ENCODE data around the gene LMTK2. TPM values are rescaled to one million over a fixed set of nuclear protein-coding genes. Genes with fewer than 3 reads are reported as not detected.

Gene LMTK2
- total and polyA plus RNA-seq, 10 donors: 1.3 to 22.8 (median 18.6) TPM

GRCh38 chr7:98211221-98211675, 104.6 kb downstream of the LMTK2 start, which contains the start of gene BHLHA15:
BHLHA15 (plus strand) TSS chr7:98211439; CDS start chr7:98212310, 871 bp downstream.
- Histone ChIP-seq H3K27ac (peak within 1 kb of the TSS in 3 of 8 donors; percentile 33 to 59 (median 51)), H3K4me3 (peak within 1 kb of the TSS in 5 of 8 donors; percentile 3 to 65 (median 22)), H3K27me3 (replicated peaks in 1 of 7) (peaks cover 0 to 39% (median 17%) of the 10 kb centered on the region in 7 donors), H3K9me3 (no peaks in the 10 kb centered on the region), H3K36me3 (peaks cover 0 to 47% (median 18%) of the 10 kb centered on the region in 6 donors), H3K4me1 (peaks cover 0 to 29% (median 12%) of the 10 kb centered on the region in 6 donors)
- DNase-seq: peak; percentile 85
- TF ChIP-seq POLR2A (IDR thresholded peaks at IDR 0.05) (no peak), CTCF (IDR thresholded peaks at IDR 0.05 in 8 of 11, conservative IDR thresholded peaks at IDR 0.05 in 3 of 11) (no peak), POLR2AphosphoS5 (IDR thresholded peaks at IDR 0.05) (no peak)
- intact Hi-C loops (cut with DNase I; ENCODE audit: low total_unique reads): no loop called here
- WGBS, 5 donors: 1 to 7% (median 4%) methylated on average over 12 to 44 of the region's 45 CpGs; no CpG with 5 or more reads in 1 of the 5 donors

- H3K4me3 ChIP-seq: peak overlapping the region in 5 of 8 donors; percentile 3 to 65 (median 22)
Observed at GRCh38 chr7:98211676-98212531, 105.2 kb downstream of the LMTK2 start.

GRCh38 chr7:98212532-98213041, 105.9 kb downstream of the LMTK2 start:
- Histone ChIP-seq H3K4me3 (peak overlapping the region in 2 of 8 donors; percentile 43 to 65), H3K27ac (no peak overlapping the region), H3K36me3 (peaks cover 0 to 47% (median 19%) of the 10 kb centered on the region in 6 donors), H3K4me1 (peaks cover 0 to 29% (median 13%) of the 10 kb centered on the region in 6 donors), H3K9me3 (no peaks in the 10 kb centered on the region), H3K27me3 (replicated peaks in 1 of 7) (peaks cover 0 to 39% (median 17%) of the 10 kb centered on the region in 7 donors)
- TF ChIP-seq POLR2AphosphoS5 (IDR thresholded peaks at IDR 0.05): peak; percentile 5 to 69 (median 30)
- TF ChIP-seq POLR2A (IDR thresholded peaks at IDR 0.05): no peak
- WGBS, 5 donors: 86 to 95% (median 91%) methylated on average over 24 to 30 of the region's 30 CpGs
- DNase-seq: peak; percentile 76
- intact Hi-C loops (cut with DNase I; ENCODE audit: low total_unique reads): no loop called here

More at GRCh38 chr7:98211676-98212531, 105.2 kb downstream of the LMTK2 start:
- Histone ChIP-seq H3K27me3 (replicated peaks in 1 of 7) (peaks cover 0 to 39% (median 17%) of the 10 kb centered on the region in 7 donors), H3K4me1 (peaks cover 0 to 29% (median 12%) of the 10 kb centered on the region in 6 donors), H3K36me3 (peaks cover 0 to 47% (median 16%) of the 10 kb centered on the region in 6 donors), H3K9me3 (no peaks in the 10 kb centered on the region), H3K27ac (peak overlapping the region in 3 of 8 donors; percentile 33 to 59 (median 51))
- intact Hi-C loops (cut with DNase I; ENCODE audit: low total_unique reads): no loop called here
- DNase-seq: peak; percentile 77
- TF ChIP-seq POLR2AphosphoS5 (IDR thresholded peaks at IDR 0.05): no peak
- no peak for TF ChIP-seq CTCF (IDR thresholded peaks at IDR 0.05 in 8 of 11, conservative IDR thresholded peaks at IDR 0.05 in 3 of 11)
- TF ChIP-seq POLR2A (IDR thresholded peaks at IDR 0.05): no peak
- 82 to 87% (median 86%) methylated on average over 17 to 49 of the region's 49 CpGs for WGBS, 5 donors

- peak overlapping the region in 3 of 8 donors; percentile 22 to 59 (median 48) for H3K27ac ChIP-seq
- H3K9me3 ChIP-seq: no peaks in the 10 kb centered on the region
- peaks cover 0 to 48% (median 21%) of the 10 kb centered on the region in 6 donors for H3K36me3 ChIP-seq
- 74 to 91% (median 90%) methylated on average over 7 to 8 of the region's 8 CpGs for WGBS, 5 donors
- H3K4me3 ChIP-seq: peak overlapping the region in 2 of 8 donors; percentile 43 to 65
- peak; percentile 72 for DNase-seq
- intact Hi-C loops (cut with DNase I; ENCODE audit: low total_unique reads): no loop called here
- peaks cover 0 to 39% (median 17%) of the 10 kb centered on the region in 7 donors for H3K27me3 ChIP-seq (replicated peaks in 1 of 7)
- peaks cover 0 to 37% (median 21%) of the 10 kb centered on the region in 6 donors for H3K4me1 ChIP-seq
- TF ChIP-seq POLR2AphosphoS5 (IDR thresholded peaks at IDR 0.05) (no peak), CTCF (IDR thresholded peaks at IDR 0.05 in 8 of 11, conservative IDR thresholded peaks at IDR 0.05 in 3 of 11) (no peak), POLR2A (IDR thresholded peaks at IDR 0.05) (no peak)
Observed at GRCh38 chr7:98213296-98213887, 106.7 kb downstream of the LMTK2 start.
